ENCODE results near the gene SERP1. TPM values are rescaled to one million over a fixed set of nuclear protein-coding genes. Genes with fewer than 3 reads are reported as not detected.

Gene SERP1
- total RNA-seq, 1 donor from 2014 or later = 360 TPM

- no peaks in the 10 kb centered on the region for H3K36me3 ChIP-seq (ENCODE audit: control insufficient read depth, insufficient read depth, low read length)
- DNase-seq (ENCODE audit: low read depth) = no peak
- TF ChIP-seq, protein P1, sequence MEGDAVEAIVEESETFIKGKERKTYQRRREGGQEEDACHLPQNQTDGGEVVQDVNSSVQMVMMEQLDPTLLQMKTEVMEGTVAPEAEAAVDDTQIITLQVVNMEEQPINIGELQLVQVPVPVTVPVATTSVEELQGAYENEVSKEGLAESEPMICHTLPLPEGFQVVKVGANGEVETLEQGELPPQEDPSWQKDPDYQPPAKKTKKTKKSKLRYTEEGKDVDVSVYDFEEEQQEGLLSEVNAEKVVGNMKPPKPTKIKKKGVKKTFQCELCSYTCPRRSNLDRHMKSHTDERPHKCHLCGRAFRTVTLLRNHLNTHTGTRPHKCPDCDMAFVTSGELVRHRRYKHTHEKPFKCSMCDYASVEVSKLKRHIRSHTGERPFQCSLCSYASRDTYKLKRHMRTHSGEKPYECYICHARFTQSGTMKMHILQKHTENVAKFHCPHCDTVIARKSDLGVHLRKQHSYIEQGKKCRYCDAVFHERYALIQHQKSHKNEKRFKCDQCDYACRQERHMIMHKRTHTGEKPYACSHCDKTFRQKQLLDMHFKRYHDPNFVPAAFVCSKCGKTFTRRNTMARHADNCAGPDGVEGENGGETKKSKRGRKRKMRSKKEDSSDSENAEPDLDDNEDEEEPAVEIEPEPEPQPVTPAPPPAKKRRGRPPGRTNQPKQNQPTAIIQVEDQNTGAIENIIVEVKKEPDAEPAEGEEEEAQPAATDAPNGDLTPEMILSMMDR (IDR thresholded peaks at IDR 0.05; ENCODE audit: insufficient read depth, low read length, poor library complexity, severe bottlenecking) = no peak
- no peaks in the 10 kb centered on the region for H3K27me3 ChIP-seq (ENCODE audit: control insufficient read depth, insufficient read depth, low read length)
- H3K4me3 ChIP-seq (ENCODE audit: low read depth, low read length) = no peak overlapping the region
Observed at GRCh38 chr3:150538324-150539208, 7.7 kb downstream of the SERP1 start.

GRCh38 chr3:150535204-150535603 lies 11.1 kb downstream of the SERP1 start:
- TF ChIP-seq, protein P1 (IDR thresholded peaks at IDR 0.05; ENCODE audit: insufficient read depth, low read length, poor library complexity, severe bottlenecking) = no peak
- H3K27me3 ChIP-seq (ENCODE audit: control insufficient read depth, insufficient read depth, low read length) = no peaks in the 10 kb centered on the region
- no peak overlapping the region for H3K4me3 ChIP-seq (ENCODE audit: low read depth, low read length)
- no peak for DNase-seq (ENCODE audit: low read depth)
- H3K36me3 ChIP-seq (ENCODE audit: control insufficient read depth, insufficient read depth, low read length) = no peaks in the 10 kb centered on the region

DNA sequence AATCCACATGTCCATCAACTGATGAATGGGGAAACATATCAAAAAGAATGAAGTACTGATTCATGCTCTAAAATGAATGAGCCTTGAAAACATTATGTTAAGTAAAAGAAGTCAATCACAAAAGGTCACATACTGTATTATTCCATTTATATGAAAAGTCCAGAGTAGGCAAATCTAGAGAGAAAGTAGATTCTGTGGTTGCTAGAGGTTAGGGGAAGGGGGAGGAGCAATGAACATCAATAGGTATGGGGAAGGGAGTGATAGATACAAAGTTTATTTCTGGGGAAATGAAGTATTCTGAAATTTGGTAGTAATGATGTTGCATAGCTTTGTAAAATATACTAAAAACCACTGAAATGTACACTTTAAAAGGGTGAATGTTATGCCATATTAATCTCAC lies 14.5 kb downstream of the SERP1 start:
- Histone ChIP-seq H3K27me3 (ENCODE audit: control insufficient read depth, insufficient read depth, low read length) (no peaks in the 10 kb centered on the region), H3K4me3 (ENCODE audit: low read depth, low read length) (no peak overlapping the region), H3K36me3 (ENCODE audit: control insufficient read depth, insufficient read depth, low read length) (no peaks in the 10 kb centered on the region)
- DNase-seq (ENCODE audit: low read depth) = no peak
- TF ChIP-seq, protein P1 (IDR thresholded peaks at IDR 0.05; ENCODE audit: insufficient read depth, low read length, poor library complexity, severe bottlenecking) = no peak

DNA sequence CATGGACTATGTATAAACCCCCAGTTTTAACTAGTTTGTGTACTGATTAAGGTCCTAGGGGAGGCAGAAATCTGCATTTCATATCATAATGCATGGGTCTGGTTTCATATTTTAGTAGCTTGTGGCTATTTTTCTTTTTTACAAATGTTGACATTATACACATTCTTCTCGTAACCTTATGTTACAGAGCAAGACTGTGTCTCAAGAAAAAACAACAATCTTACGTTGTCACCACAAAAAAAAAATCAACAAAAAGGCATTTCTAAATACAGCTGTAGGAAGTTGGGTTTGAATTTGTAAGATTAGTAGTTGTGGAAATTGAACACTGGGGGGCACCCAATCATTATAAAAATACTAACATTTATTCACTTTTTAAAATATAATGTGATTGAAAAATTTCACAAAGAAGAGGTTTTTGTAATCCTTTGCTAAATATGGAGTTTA lies 17.9 kb downstream of the SERP1 start:
- TF ChIP-seq, protein P1 (IDR thresholded peaks at IDR 0.05; ENCODE audit: insufficient read depth, low read length, poor library complexity, severe bottlenecking) = peak; percentile 29
- Histone ChIP-seq H3K36me3 (ENCODE audit: control insufficient read depth, insufficient read depth, low read length) (no peaks in the 10 kb centered on the region), H3K27me3 (ENCODE audit: control insufficient read depth, insufficient read depth, low read length) (no peaks in the 10 kb centered on the region), H3K4me3 (ENCODE audit: low read depth, low read length) (no peak overlapping the region)
- no peak for DNase-seq (ENCODE audit: low read depth)

GRCh38 chr3:150527464-150528255 lies 18.6 kb downstream of the SERP1 start:
- no peaks in the 10 kb centered on the region for H3K27me3 ChIP-seq (ENCODE audit: control insufficient read depth, insufficient read depth, low read length)
- no peak for DNase-seq (ENCODE audit: low read depth)
- no peak overlapping the region for H3K4me3 ChIP-seq (ENCODE audit: low read depth, low read length)
- H3K36me3 ChIP-seq (ENCODE audit: control insufficient read depth, insufficient read depth, low read length) = no peaks in the 10 kb centered on the region
- TF ChIP-seq, protein P1 (IDR thresholded peaks at IDR 0.05; ENCODE audit: insufficient read depth, low read length, poor library complexity, severe bottlenecking) = no peak
